ENCODE measurements around the gene SMIM36.

Gene SMIM36

DNA sequence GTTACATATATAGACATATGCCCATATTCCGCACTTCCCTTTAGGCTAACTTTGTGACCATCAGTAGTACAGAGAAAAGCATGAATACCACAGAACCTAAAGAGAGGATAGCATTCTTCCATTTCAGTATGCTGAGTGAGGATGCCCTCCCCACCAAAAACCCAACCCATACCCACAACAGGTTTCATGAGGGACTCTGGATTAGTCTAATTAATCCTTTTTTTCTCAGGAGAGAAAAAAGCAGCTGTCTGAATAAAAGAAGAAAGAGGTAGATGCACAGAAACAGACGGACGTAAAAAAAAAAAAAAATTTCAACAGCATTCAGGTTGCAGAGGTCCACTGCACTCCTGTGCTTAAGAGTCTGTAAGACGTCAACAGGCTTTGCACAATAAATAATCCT lies 96.3 kb downstream of the SMIM36 start:
- TF ChIP-seq, protein P1, sequence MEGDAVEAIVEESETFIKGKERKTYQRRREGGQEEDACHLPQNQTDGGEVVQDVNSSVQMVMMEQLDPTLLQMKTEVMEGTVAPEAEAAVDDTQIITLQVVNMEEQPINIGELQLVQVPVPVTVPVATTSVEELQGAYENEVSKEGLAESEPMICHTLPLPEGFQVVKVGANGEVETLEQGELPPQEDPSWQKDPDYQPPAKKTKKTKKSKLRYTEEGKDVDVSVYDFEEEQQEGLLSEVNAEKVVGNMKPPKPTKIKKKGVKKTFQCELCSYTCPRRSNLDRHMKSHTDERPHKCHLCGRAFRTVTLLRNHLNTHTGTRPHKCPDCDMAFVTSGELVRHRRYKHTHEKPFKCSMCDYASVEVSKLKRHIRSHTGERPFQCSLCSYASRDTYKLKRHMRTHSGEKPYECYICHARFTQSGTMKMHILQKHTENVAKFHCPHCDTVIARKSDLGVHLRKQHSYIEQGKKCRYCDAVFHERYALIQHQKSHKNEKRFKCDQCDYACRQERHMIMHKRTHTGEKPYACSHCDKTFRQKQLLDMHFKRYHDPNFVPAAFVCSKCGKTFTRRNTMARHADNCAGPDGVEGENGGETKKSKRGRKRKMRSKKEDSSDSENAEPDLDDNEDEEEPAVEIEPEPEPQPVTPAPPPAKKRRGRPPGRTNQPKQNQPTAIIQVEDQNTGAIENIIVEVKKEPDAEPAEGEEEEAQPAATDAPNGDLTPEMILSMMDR (IDR thresholded peaks at IDR 0.05; ENCODE audit: low read depth, low read length): no peak
- DNase-seq (ENCODE audit: extremely low read depth, low read depth): no peak

DNA sequence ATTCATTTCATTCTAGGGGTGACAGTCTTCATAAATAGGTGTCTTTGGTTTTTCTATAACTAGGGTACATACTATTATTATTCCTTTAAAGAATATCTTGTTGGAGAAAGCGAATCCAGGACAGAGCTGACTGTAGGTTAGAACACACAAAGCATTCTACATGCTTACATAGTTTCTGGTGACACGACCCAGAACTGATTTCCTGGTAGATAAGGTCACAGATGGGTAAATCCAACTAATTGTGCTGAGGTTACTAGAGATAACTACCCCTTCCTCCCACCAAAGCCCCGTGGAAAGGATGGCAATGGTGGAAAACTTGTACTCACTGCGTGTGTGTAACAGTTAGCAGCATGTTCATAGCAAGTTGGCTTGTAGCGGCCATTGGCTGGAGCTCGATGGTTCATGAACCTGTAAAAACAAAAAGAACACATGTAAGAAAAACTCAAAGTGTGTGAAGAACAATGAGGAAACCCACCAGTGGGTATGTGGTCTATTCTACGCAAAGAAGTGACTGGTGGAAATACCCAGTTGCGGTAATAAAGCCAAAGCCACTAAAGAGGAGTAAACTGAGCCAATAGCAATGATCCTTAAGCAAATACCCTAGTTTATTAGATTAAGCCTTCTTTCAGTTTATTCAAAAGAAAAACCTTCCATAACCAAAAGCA lies 97.3 kb downstream of the SMIM36 start:
- no peak for DNase-seq (ENCODE audit: extremely low read depth, low read depth)
- TF ChIP-seq, protein P1 (IDR thresholded peaks at IDR 0.05; ENCODE audit: low read depth, low read length): no peak

DNA sequence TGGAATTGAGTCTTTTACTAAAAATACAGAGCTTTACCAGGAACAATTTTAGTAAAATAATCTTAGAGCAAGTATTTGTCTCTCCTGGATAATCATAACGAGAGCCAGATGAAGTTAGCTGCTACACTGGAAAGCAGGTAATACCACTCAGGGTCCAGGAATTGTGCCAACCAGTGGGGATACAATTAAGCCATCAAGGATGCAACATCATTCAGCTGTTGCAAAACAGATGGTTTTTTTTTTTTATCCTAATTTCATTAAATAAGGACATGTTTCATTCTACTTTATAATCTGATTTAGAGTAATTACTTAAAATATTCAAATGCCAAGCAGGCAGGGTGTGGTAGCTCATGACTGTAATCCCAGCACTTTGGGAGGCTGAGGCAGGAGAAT lies 99.8 kb downstream of the SMIM36 start:
- TF ChIP-seq, protein P1 (IDR thresholded peaks at IDR 0.05; ENCODE audit: low read depth, low read length): no peak
- no peak for DNase-seq (ENCODE audit: extremely low read depth, low read depth)

DNA sequence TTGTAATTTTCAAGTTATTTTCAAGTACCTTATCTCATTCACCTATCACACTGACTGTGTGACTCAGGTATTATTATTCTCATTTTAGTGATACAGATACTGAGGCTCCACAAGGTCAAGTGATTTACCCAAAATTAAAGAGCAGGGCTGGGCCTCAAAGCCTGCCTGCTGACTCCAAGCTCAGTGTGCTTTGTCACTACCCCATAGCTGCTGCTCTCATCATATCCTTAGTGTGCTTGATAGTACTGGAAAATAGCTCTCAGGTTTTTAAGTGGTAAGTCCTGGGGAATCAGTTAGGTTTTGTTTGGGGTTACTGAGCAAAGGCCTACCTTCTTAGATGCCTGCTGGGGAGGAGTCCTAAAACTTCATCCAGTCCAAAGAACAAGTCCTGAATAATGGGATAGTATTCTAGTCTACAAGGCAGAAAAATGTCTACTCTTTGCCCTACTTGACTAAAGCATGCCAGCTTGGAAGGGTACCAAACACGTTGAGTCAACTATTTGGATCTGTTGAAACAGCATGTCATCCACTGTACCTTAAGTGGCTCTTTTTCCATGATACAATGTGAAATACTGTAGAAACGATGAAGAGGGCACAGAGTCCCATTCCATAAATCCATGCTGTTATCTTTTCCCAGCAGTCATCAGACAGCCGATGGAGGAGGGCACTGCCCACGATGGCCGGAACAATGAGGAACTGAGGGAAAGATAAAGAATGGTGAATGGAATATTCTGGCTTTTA lies 100.4 kb downstream of the SMIM36 start:
- DNase-seq (ENCODE audit: extremely low read depth, low read depth): no peak
- TF ChIP-seq, protein P1 (IDR thresholded peaks at IDR 0.05; ENCODE audit: low read depth, low read length): no peak

DNA sequence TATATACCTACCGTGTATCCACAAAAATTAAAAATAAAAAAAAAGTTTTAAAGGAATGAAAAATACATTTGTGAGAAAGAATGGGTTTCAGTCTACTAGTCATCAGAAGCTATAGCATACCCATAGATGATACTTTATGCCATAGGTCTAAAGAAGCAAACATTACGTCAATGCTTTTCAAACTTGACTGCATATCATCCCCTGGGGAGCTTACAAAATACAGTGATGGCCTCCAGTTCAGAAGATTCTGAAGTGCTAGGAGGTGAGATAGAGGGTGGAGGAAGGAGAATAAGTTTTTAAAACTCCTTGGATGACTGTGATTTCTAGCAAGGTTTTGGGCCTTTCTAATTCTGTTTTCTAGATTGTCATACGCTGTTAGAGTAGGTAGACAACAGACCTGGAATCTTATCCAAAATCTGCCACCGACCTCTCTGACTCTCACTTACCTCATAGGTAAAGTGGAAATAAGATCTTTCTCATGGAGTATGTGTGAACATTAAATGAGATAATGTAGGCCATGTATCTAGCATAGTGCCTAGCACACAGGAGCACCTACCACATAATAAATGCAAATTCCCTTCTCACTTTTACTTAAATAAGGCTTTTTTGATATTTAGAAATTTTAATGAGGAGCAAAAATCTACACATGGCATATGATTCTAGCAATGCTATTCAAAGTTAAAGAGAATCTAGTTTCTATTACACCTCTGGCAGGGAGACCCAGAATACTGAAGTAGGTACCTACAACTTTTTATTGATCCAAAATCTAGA lies 102.0 kb downstream of the SMIM36 start:
- no peak for DNase-seq (ENCODE audit: extremely low read depth, low read depth)
- TF ChIP-seq, protein P1 (IDR thresholded peaks at IDR 0.05; ENCODE audit: low read depth, low read length): no peak

DNA sequence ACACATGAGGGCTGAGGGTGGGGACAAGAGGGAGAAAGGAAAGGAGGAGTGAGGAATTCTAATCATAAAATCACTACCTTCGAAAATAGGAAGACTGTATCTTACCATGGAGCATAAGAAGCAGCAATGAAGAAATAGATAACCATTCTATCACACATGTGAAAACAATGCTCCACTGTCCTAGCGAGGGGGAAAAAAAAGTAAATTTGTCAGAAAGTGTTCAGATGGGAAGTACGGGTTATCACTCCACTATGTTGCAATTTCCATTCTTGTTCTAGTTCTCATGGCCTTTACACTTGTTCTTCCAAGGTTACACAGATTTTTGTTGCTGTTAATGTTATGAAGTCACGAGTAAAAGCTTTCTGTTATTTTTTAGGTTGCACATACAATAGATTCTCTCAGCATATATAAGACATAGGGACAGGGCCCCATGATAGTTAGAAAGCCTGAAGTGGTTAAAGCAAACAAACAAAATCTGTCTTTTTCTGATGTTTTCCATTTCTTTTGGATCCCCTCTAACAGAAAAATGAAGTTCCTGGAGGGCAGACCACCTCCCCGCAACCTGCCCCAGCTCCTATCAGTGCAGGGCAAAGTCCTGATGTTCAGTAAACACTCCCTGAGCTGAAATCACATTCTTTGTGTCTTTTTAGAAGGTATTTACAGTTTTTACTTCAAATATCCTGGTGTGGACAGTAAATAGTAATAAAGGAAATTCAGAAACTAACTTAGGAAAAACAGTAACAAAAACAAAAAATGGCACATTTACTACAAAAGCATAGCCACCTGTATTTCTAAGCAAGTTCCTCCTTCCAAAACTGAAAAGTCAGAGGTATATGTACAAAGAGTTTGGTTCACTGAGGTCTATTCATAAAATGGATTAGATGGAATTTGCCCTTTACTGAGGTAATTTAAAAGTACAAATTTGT lies 103.3 kb downstream of the SMIM36 start:
- DNase-seq (ENCODE audit: extremely low read depth, low read depth): no peak

More for the DNA sequence above, 103.3 kb downstream of the SMIM36 start:
- TF ChIP-seq, protein P1 (IDR thresholded peaks at IDR 0.05; ENCODE audit: low read depth, low read length): no peak

Measured in AG09319 (cell line).